HG02884 (cell line): ENCODE data around the gene EFCAB12.

Experiments
- ATAC-seq: cut with Tn5 transposase; IDR thresholded peaks from one replicate; pipeline ENCODE4 v1.9.1; 2021; ENCODE audit warnings: mild to moderate bottlenecking, moderate library complexity; ENCODE audit not compliant: unreplicated experiment

EFCAB12 gene

GRCh38 chr3:129446926-129447325 is 18.5 kb upstream of the EFCAB12 start:
- no peak for ATAC-seq

GRCh38 chr3:129445471-129445870 is 17.0 kb upstream of the EFCAB12 start:
- ATAC-seq, result no peak

- ATAC-seq, result no peak
Measured at GRCh38 chr3:129442947-129443346, 14.5 kb upstream of the EFCAB12 start.

GRCh38 chr3:129442486-129442885 is 14.1 kb upstream of the EFCAB12 start:
- no peak for ATAC-seq

GRCh38 chr3:129441782-129442181 is 13.3 kb upstream of the EFCAB12 start:
- no peak for ATAC-seq

GRCh38 chr3:129441215-129441614 is 12.8 kb upstream of the EFCAB12 start:
- ATAC-seq, result no peak

GRCh38 chr3:129440618-129441190 is 12.3 kb upstream of the EFCAB12 start:
- peak; percentile 26 for ATAC-seq

GRCh38 chr3:129439817-129440617 is 11.6 kb upstream of the EFCAB12 start, which contains the start of the genes IFT122 and MBD4:
TSS of gene IFT122 (plus strand) at chr3:129440224. CDS start at chr3:129440331, 107 bp downstream.
TSS of gene MBD4 (minus strand) at chr3:129439948. CDS start at chr3:129439833, 115 bp downstream.
- peak; percentile 79 for ATAC-seq

- ATAC-seq, result no peak
Measured at GRCh38 chr3:129439226-129439816, 10.9 kb upstream of the EFCAB12 start.

GRCh38 chr3:129435367-129435766 is 6.9 kb upstream of the EFCAB12 start:
- no peak for ATAC-seq

GRCh38 chr3:129434140-129434539 is 5.7 kb upstream of the EFCAB12 start:
- ATAC-seq, result no peak

GRCh38 chr3:129433565-129433964 is 5.1 kb upstream of the EFCAB12 start:
- ATAC-seq, result no peak

- no peak for ATAC-seq
Measured at GRCh38 chr3:129432671-129433070, 4.2 kb upstream of the EFCAB12 start.

GRCh38 chr3:129432036-129432435 is 3.6 kb upstream of the EFCAB12 start:
- no peak for ATAC-seq

GRCh38 chr3:129429602-129430001 is 1.2 kb upstream of the EFCAB12 start:
- no peak for ATAC-seq

GRCh38 chr3:129429080-129429451 is 630 bp upstream of the EFCAB12 start:
- no peak for ATAC-seq

GRCh38 chr3:129428007-129428375 is 445 bp downstream of the EFCAB12 start:
- no peak for ATAC-seq

- no peak for ATAC-seq
Measured at GRCh38 chr3:129425619-129426018, 2.8 kb downstream of the EFCAB12 start.

- ATAC-seq, result no peak
Measured at GRCh38 chr3:129425213-129425612, 3.2 kb downstream of the EFCAB12 start.

GRCh38 chr3:129424185-129424841 is 4.1 kb downstream of the EFCAB12 start:
- ATAC-seq, result no peak

- ATAC-seq, result no peak
Measured at GRCh38 chr3:129422897-129423296, 5.5 kb downstream of the EFCAB12 start.
